GM19463 (cell line): ENCODE data around the gene SLC9A7.
"Not testable (repeated sequence)": the region's sequence is repeated elsewhere in the genome, so short reads cannot be mapped to it uniquely, and the experiment has no call there.

Experiments used
- ATAC-seq: cut with Tn5 transposase; IDR thresholded peaks from one replicate; pipeline ENCODE4 v1.9.1; 2021; ENCODE audit warnings: mild to moderate bottlenecking, moderate library complexity; ENCODE audit not compliant: unreplicated experiment

SLC9A7 gene

GRCh38 chrX:46754586-46755061 is 4.3 kb downstream of the SLC9A7 start:
- no peak for ATAC-seq

DNA sequence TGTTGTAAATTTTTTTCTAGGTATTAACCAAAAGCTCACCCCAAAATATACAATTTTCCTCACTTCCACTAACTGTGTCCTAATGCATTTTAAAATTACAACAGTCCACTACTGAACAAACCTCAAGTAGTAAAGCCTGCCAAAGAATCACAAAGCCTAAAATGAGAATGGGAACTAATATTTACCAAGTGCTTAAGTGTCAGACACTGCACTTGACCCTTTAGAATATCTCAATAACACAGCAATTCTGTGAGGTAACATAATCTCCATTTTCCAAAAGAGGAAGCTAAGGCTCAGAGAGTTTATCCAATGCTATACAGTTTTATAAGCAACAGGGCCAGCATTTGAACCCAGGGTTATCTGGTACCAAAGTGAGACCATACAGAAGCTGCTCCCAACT is 4.9 kb downstream of the SLC9A7 start:
- ATAC-seq = no peak

- ATAC-seq = no peak
Measured at GRCh38 chrX:46750889-46751288, 8.0 kb downstream of the SLC9A7 start.

- ATAC-seq = no peak
Measured at GRCh38 chrX:46744009-46744408, 14.9 kb downstream of the SLC9A7 start.

GRCh38 chrX:46743046-46743445 is 15.9 kb downstream of the SLC9A7 start:
- ATAC-seq = no peak

DNA sequence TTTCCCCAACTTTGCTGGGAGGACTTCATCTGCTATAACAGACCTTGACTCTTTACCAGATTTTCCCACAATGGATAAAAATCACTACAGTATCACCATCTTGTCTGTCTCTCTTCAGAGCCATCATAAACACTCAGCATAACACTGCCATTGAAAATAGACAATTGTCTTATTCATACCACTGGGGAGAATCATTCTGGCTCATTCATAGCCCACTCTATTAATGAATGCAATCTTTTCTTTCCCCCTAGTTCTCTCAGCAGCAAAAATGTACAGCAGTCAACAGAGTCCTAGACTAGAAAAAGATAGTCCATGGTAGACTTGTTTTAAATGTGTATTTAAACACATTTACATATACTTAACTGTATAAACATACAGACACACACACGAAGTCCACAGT is 19.2 kb downstream of the SLC9A7 start:
- ATAC-seq = no peak

DNA sequence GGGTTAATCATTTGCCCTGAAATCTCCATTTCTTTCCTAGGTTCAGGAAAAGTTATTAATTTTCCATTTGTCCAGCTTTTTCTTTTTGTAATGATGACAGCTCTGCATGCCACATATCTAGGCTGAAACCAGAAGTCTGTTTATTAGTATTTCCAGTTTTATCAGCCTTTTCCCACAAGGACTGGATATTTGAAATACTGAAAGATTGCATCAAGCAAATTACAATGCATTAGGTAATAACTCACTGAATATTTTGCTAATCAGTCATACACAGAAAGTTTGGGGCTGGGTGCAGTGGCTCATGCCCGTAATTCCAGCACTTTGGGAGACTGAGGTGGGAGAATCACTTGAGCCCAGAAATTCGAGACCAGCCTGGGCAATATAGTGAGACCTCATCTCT is 21.5 kb downstream of the SLC9A7 start:
- ATAC-seq = no peak

- ATAC-seq = no peak
Measured at GRCh38 chrX:46737041-46737440, 21.9 kb downstream of the SLC9A7 start.

DNA sequence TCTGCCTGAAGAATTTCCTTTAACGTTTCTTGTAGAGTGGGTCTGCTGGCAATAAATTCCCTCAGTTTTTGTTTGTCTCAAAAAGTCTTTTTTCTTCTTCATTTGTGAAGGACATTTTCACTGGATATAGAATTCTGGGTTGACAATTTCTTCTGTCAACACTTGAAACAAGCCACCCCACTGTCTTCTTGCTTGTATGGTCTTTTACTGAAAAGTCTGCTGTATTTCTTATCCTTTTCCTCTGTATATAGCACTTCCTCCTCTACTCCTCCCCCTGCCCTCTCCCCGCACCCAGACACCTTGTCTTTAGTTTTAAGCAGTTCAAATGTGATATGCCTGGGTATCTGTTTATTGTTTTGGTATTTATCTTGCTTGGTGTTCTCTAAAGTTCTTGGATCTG is 23.3 kb downstream of the SLC9A7 start:
- ATAC-seq = no peak

DNA sequence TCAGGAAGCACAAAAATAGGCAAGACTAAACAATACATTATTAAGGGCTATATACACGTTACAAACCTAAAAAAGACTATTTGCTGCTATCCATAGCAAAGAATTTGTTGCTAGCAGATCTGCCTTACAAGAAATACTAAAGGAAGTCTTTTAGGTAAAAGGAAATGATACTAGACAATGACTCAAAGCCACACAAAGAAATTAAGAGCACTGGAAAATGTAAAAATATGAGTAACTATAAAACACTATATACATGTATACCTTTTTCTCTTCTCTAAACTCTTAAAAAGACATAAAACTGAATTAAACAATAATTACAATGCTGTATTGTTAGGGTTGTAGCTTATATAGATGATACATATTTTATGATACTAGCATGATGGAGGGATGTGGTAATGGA is 25.7 kb downstream of the SLC9A7 start:
- ATAC-seq = no peak

DNA sequence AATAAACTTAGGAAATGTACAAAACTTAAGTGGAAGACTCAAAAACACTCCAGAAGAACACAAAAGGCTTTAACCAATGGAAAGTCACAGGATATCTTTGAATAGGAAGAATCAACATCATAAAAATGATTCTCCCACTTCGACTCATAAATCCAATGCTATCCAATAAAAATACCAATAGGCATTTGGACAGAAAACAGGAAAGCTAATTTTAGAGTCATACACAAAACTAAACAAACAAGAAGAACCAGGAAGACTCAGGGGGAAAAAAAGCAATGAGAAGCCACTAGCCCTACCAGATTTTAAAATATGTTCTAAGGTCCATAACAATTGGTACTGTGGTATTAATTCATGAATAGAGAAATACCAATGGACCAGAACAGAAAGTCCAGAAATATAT is 28.2 kb downstream of the SLC9A7 start:
- ATAC-seq = no peak

- ATAC-seq = no peak
Measured at GRCh38 chrX:46727441-46727840, 31.5 kb downstream of the SLC9A7 start.

GRCh38 chrX:46723569-46723927 is 35.4 kb downstream of the SLC9A7 start:
- ATAC-seq = not testable (repeated sequence)

GRCh38 chrX:46722742-46723568 is 36.0 kb downstream of the SLC9A7 start:
- no peak for ATAC-seq

- ATAC-seq = no peak
Measured at GRCh38 chrX:46716796-46717195, 42.1 kb downstream of the SLC9A7 start.

DNA sequence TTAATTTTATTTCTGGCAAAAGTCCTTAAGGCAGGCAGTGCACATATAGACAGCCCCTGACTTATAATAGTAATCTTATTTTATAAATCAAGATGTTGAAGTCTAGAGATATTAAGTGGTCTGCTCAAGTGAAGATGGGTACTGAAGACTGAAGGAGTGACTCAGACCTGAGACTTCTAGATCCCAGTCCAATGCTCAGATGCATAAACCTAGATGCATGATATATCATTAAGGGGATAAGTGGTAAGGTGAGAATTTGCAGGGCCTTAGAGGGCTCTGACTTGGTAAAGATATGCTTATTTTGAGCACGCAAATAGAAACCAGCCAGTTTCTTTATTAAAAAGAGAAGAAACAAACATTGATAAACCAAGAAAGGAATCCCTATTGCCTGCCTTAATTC is 42.9 kb downstream of the SLC9A7 start:
- no peak for ATAC-seq

- no peak for ATAC-seq
Measured at GRCh38 chrX:46715530-46715929, 43.4 kb downstream of the SLC9A7 start.

DNA sequence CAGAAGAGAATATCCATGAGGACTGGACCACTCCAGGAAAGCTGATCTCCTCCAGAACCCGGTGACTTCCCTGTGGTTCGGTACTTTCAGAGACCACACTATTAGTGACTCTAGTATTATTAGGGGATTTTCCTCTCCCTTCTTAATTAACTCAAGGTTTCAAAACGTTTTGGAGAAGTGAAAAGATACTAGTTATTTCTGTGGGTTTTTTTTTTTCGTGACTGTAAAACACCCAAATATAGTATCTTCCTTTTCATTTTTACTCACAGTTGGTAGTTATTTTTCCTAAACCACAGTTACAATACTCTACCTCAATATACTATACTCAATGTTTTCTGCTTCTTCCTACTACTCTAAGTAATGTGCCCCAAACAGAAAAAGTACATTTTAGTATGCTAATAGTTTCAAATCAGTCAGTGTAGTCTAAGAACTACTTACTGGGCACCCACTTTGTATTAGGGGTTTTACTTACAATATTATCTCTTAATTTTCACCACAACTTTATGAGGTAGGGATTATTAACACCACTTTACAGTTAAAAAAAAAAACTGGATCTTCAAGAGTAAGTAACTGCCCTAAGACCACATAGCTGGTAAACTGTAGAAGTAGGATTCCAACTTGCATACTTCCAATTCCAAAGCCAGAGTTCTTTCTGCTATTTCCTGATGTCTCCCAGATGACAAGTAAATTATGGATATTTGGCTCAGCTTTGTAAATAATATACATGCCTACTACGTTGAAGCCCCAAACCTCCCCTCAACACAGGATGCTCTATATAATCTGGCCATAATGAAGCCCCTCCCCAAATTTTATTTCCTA is 45.0 kb downstream of the SLC9A7 start:
- ATAC-seq = peak; percentile 54

- no peak for ATAC-seq
Measured at GRCh38 chrX:46712764-46713163, 46.2 kb downstream of the SLC9A7 start.

DNA sequence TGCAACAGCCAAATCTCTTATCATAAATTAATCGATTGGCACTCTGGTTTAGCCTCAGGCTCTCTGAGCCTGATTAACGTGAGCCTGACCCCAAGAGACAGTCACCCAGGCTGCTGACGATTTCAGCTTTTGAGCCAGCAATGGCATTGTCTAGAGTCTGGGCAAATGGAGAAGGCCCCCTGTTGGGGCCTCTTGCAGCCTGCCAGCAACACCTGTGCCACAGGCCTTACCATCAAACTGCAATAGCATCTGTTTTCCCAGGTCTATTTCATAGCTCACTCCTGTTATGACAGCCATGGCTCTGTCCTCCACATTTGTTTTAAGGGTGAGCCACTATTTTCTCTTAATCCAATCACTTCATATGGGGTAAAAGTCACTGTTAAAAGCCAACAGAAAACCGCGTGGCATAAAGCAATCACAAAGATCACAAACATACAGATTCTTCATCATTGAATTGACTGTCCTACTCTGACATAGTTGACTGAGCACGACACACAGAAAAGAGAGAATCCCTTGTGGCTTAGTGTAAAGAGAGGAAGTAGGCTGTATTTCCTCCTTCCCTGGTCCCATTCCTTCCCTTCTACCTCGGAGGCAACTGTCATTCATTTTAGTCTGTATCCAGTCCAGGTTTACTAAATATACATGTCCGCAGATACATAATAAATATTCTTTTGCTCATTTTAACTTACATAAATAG is 47.8 kb downstream of the SLC9A7 start:
- ATAC-seq = peak; percentile 32

- no peak for ATAC-seq
Measured at GRCh38 chrX:46710425-46710824, 48.5 kb downstream of the SLC9A7 start.
